Stimulated activated CD4-positive, alpha-beta T cell treated with anti-CD3 and anti-CD28 coated beads, Interleukin-12 subunit alpha, Interleukin-12 subunit beta, amount 100 ng/mL, for 48 hours (primary cell): ENCODE data around the gene POLRMT.

Experiments
- DNase-seq, 3 donors: peaks; one replicate each; pipeline ENCODE4 v3.0.0-alpha.2; 2020; ENCODE audit warnings: low read depth in 2 of 3, low spot score in 1 of 3

POLRMT gene

DNA sequence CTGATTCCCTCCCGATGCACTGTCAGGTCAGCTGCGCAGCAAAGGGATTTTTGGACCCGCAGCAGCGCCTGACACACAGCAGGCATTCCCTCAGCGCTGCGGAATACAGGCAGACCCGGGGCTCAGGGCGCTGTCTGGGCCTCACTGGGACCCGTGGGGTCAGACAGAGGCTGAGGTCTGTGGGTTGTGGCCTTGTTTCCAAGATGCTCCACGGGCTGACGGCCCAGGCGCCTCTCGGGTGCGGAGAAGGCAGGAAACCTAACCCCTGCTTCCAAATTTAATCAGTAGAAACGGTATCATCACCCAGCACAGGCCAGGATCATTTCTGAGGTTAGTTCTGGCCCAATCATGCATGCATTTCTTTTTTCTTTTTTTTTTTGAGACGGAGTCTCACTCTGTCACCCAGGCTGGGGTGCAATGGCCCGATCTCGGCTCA, 30.4 kb upstream of the POLRMT start:
- no peak for DNase-seq

DNA sequence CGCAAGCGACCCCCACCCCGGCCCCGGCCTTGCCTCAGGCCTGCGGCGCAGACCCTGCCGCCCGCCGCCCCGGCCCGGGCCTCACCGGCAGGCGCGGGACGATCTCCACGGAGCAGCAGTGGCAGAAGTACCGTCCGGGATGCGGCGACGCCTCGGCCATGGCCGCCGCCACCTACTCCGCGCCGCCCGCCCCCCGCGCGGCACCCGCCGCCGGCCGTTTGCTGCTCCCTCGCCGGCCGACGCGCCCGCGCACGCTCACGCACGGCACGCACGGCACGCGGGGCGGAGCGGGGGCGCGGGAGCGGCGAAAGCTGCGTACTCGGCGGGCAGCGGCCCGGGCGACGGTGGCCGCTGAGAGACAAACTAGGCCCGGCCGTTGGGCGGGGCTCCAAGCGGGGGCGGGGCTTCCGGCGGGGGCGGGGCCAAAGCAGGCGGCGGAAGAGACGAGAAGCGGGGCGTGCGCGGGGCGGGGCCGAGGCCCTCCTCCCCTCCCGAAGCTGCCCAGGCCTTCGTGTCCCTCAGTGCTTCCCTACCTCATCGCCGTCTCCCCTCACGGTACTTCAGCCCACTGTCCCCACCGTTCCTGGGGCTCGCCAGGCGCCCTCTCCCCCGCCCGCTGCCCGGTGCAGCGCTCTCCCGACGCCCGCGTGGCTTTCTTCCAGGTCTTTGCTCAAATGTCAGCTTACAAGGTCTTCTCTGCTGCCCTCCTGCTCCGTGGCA, 29.8 kb upstream of the POLRMT start, which contains the start of gene RNF126:
Gene RNF126, minus strand, starts transcription at position 253 of the 720 bp plus-strand sequence. Its CDS starts 93 bp downstream, at position 160.
- peak; percentile 91 to 95 (median 94) for DNase-seq

DNA sequence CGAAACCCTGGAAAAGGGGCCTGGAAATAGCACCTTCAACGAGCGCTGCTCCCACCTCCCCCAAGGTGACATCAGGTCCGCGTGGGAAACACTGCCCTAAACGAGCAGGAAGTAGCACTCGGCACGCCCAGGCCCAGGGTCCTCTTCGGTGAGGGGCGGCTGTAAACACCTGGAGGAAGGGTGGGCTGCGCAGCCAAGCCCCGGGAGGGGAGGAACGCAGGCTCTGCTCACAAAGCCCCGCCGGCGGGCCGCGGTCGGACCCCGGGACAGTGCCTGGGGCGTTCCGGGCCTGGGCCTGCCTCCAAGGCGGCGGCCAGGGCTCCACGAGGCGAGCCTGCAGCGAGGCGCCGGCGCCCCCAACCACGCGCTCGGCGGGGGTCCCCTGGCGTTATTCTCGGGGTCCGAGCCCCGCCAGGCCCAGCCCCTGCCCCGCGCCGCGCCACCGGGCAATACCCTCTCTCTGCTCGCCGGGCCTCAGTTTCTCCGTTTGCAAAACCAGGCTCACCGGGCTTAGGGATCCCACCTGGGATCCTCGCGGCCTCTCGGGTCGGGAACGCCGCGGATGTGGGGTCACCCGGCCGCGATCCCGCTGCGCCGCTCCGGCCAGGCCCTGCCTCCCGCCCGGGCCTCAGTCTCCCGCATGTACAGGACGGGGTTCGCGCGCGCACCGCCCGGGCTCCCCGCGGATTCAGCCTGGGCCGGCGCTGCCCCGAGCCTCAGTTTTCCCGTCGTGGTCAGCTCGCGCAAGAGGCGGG, 29.0 kb upstream of the POLRMT start:
- DNase-seq: peak; percentile 50 to 60 (median 52)

GRCh38 chr19:661427-662196, 28.3 kb upstream of the POLRMT start:
- DNase-seq: peak in 2 of 3 donors; percentile 47 to 58

- DNase-seq: no peak
Measured at GRCh38 chr19:660793-661426, 27.6 kb upstream of the POLRMT start.

DNA sequence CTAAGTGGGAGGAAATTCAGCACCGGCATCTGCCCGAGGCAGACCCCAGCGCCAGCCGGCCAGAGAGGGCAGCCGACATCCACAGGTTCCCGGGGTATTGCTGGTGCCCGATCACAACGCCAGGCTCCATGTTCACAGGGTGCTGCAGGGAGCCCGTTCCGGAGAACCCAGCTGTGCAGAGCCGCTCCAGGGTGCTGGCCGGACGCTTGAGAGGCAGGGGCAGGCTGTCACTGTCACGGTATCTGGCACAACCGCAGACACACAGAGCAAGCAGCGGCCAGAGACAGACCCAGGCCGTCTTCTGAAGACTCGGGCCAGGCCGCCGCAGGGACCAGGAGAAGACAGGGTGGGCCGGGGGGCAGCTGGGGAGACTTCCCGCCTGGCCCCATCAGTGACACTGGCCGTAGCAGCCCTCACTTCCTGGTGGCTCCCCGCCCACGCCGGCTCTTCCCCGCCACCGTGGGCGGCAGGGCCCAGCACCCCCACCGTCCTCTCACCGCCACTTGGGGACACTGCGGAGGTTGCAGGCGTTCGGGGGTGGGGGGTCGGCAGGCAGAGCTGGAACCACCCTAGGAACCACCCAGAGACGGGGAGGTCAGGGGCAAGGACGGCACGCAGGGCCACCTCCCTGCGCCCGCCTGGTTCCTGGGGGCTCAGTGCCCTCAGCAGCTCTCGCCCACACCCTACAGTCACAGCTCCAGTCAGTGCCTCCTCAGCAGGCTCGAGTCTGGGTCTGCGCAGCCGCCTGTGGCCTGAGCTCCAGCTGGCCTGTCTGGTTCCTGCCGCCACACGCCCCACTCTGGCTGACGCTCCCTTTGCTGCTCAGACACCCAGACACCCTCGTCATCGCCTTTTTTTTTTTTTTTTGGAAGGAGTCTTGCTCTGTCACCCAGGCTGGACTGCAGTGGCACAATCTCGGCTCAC, 25.8 kb upstream of the POLRMT start:
- DNase-seq: no peak

DNA sequence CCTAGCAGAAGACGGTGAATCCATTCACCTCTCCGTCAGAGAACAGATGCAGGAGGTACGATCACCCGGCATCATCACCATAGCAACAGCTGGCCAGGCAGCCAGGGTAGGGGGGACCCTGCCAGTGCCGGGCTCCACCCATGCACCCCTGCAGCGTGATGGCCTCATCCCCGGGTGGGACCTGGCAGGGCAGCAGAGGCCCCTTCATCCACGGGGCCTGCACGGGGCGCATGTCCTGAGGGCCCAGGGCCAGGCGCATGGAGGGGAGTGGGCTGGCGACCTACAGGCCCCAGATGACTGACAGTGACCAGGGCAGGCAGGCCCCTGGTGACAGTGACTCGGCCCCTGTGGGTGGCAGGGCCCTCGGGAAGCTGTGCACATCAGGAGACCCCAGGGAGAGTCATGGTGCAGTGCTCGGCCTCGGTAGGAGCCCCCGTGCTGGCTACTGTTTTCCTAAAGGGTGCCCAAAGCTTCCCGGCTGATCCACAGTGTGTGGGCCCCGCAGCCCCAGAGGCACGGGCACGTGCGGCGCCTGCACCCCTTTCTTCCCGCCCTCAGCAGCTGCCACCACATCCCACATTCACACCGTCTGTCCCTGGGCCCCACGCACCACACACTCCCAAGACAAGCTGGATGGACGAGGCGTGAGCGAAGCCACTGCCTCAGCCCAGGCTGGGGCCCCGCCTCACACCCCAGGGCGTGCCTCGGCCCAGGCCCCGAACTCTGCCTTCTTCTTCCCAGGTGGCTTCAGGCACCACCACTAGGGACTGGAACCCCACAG, 24.9 kb upstream of the POLRMT start:
- no peak for DNase-seq

GRCh38 chr19:657611-658010, 24.3 kb upstream of the POLRMT start:
- DNase-seq: no peak

- no peak for DNase-seq
Measured at GRCh38 chr19:656751-657559, 23.6 kb upstream of the POLRMT start.

- no peak for DNase-seq
Measured at GRCh38 chr19:655691-656090, 22.4 kb upstream of the POLRMT start.

- no peak for DNase-seq
Measured at GRCh38 chr19:653425-653824, 20.1 kb upstream of the POLRMT start.

DNA sequence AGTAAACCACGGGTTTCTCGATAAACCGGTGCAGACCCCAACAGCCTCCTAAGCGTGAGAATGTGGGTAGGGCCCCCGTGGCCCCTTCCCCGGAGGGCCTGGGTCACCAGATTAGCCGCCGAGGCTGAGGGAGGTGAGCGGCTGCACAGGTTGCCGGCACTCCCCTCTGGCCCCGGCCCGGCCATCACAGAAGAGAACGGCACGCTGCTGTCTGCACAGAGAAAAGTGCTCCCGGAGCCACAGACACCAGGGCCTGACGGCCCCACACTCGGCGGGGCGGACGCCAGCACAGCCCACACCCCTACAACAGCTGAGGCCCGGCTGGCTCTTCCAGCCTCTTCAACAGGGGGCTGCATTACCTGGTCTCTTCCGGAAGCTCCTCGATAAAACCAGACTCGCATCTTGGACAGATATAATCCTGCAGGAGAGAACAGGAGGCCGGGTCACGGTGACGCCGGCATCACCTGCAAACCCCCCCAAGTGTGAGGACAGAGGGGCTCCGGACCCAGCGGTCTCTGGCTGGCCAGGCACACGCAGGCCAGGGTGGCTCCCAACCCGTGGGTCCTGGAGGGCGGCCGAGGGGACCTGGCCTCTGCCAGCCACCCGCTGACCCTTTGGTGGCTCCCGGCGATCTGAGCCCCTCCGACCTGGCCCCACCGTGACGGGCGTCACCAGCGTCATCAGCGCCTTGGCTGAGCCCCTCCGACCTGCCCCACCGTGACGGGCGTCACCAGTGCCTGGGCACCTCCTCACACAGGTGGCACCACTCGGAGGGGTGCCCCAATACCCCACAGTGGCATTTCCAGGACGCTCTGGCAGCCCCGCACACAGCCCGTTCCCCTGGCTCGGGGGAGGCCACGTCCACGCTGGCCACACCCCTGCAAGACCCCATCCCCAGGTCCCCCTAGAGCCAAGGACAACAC, 19.4 kb upstream of the POLRMT start:
- DNase-seq: no peak

GRCh38 chr19:651991-652390, 18.7 kb upstream of the POLRMT start:
- DNase-seq: no peak

- DNase-seq: no peak
Measured at GRCh38 chr19:651114-651818, 17.9 kb upstream of the POLRMT start.

- DNase-seq: no peak
Measured at GRCh38 chr19:650121-650520, 16.8 kb upstream of the POLRMT start.

GRCh38 chr19:648904-649801, 15.8 kb upstream of the POLRMT start:
- no peak for DNase-seq
